Rectal smooth muscle tissue (tissue), 1 donor: ENCODE measurements around the gene ITGA2.
A peak's percentile ranks its signal among the peaks of the same experiment; 100 is the strongest.

ENCODE experiments used
- H3K27ac ChIP-seq: one replicate; pipeline ENCODE4 v1.7.0; 2013; ENCODE audit warnings: low read depth, low read length, inconsistent platforms
- H3K27me3 ChIP-seq: one replicate; pipeline ENCODE4 v1.7.0; 2013; ENCODE audit warnings: low read length; ENCODE audit not compliant: control insufficient read depth, insufficient read depth
- H3K36me3 ChIP-seq: one replicate; pipeline ENCODE4 v1.7.0; 2013; ENCODE audit warnings: low read length; ENCODE audit not compliant: control insufficient read depth, insufficient read depth
- H3K4me1 ChIP-seq: one replicate; pipeline ENCODE4 v1.7.0; 2013; ENCODE audit warnings: low read length; ENCODE audit not compliant: control insufficient read depth, insufficient read depth
- H3K4me3 ChIP-seq: one replicate; pipeline ENCODE4 v1.7.0; 2013; ENCODE audit warnings: low read length
- H3K9ac ChIP-seq: one replicate; pipeline ENCODE4 v1.7.0; 2013; ENCODE audit warnings: low read length

The ITGA2 gene

GRCh38 chr5:52989025-52989780, at the start of gene ITGA2:
ITGA2 (plus strand) TSS chr5:52989352; CDS start chr5:52989469, 117 bp downstream.
- no peaks in the 10 kb centered on the region for H3K36me3 ChIP-seq
- H3K27ac ChIP-seq: no peak within 1 kb of the TSS
- peak within 1 kb of the TSS; percentile 25 for H3K9ac ChIP-seq
- no peaks in the 10 kb centered on the region for H3K4me1 ChIP-seq
- peak within 1 kb of the TSS; percentile 93 for H3K4me3 ChIP-seq
- peaks cover 3% of the 10 kb centered on the region for H3K27me3 ChIP-seq

GRCh38 chr5:52943285-52943684, 45.9 kb upstream of the ITGA2 start:
- Histone ChIP-seq H3K4me3 (no peak overlapping the region), H3K36me3 (peaks cover 5% of the 10 kb centered on the region), H3K27ac (no peak overlapping the region), H3K4me1 (peaks cover 23% of the 10 kb centered on the region), H3K27me3 (no peaks in the 10 kb centered on the region), H3K9ac (no peak overlapping the region)

GRCh38 chr5:52943808-52944207, 45.3 kb upstream of the ITGA2 start:
- peak overlapping the region; percentile 12 for H3K27ac ChIP-seq

DNA sequence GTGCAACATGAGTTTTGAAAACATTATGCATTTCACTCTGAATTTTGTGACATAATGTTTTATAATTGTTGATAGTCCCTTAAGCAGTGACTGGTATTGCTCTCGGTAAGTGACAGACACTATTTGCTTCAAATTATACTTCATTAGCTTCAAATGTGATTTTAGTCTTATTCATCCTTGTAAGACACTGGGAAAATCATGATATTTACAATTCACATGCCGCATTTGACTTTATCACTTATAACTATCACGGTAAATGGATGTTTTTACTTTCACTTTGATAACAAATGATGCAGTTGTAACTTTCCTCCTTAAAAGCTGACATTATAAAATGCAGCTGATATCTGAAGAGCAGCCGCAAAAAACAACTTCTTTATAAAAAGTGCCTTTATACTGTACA, 44.1 kb upstream of the ITGA2 start:
- Histone ChIP-seq H3K4me3 (peak overlapping the region; percentile 29), H3K27me3 (no peaks in the 10 kb centered on the region), H3K4me1 (peaks cover 25% of the 10 kb centered on the region), H3K27ac (peak overlapping the region; percentile 36), H3K9ac (no peak overlapping the region), H3K36me3 (peaks cover 3% of the 10 kb centered on the region)

More at GRCh38 chr5:52943808-52944207, 45.3 kb upstream of the ITGA2 start:
- Histone ChIP-seq H3K27me3 (no peaks in the 10 kb centered on the region), H3K9ac (no peak overlapping the region), H3K4me1 (peaks cover 25% of the 10 kb centered on the region), H3K4me3 (no peak overlapping the region), H3K36me3 (peaks cover 3% of the 10 kb centered on the region)

GRCh38 chr5:52947208-52947607, 41.9 kb upstream of the ITGA2 start:
- no peak overlapping the region for H3K27ac ChIP-seq
- no peak overlapping the region for H3K4me3 ChIP-seq
- no peak overlapping the region for H3K9ac ChIP-seq
- peaks cover 25% of the 10 kb centered on the region for H3K4me1 ChIP-seq
- no peaks in the 10 kb centered on the region for H3K27me3 ChIP-seq
- H3K36me3 ChIP-seq: no peaks in the 10 kb centered on the region

DNA sequence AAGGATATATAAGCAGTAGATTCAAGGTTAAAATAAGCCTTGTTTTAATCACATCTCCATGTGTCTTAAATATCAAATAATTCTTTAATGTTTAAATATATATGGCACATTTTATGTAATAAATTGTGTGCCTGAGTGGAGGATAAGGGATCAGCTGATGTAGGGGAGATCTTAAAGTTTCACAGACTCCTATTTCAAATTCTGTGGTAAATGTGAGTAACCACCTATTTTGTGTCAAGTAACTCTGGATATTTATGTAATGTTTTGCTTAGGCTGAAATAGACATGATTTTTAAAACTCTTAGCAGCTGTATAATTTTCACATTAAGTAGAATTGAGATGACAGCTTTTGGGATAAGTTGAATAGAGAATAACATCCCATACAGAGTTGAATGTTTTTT, 41.3 kb upstream of the ITGA2 start:
- H3K27me3 ChIP-seq: no peaks in the 10 kb centered on the region
- no peaks in the 10 kb centered on the region for H3K36me3 ChIP-seq
- H3K4me3 ChIP-seq: no peak overlapping the region
- H3K9ac ChIP-seq: no peak overlapping the region
- H3K27ac ChIP-seq: no peak overlapping the region
- H3K4me1 ChIP-seq: peaks cover 25% of the 10 kb centered on the region

DNA sequence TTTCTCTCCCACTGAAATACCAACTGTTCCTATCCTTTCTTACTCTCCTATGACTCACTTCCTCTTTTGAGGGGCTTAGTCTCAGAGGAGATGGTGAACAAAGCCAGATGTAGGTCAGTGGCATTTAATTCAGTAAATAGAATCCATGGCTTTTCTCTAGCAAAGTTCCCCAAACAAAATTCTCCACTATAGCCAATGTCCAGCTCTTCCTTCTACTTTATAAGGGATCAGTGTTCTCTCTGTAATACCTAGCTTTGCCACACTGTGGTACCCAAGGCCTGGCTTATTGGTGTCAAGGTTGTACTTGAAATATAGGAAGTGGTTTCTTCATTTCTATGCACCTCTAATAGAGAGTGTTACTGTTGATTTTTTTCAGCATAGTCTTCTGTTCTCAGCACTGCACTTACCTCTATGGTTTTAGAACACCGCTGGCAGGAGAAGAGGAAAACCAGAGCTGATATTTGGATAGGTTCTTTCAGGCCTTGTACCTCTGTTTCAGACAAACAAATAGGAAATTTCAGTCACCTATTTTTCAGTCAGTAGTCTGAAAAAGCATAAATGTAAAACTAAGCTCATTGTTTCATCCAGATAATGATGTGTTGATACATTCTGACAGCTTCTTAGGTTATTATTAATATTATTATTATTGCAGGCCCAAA, 40.6 kb upstream of the ITGA2 start:
- Histone ChIP-seq H3K27ac (peak overlapping the region; percentile 52), H3K4me1 (peaks cover 25% of the 10 kb centered on the region)

GRCh38 chr5:52950686-52951085, 38.5 kb upstream of the ITGA2 start:
- H3K27me3 ChIP-seq: no peaks in the 10 kb centered on the region
- no peak overlapping the region for H3K4me3 ChIP-seq
- H3K27ac ChIP-seq: no peak overlapping the region
- peaks cover 3% of the 10 kb centered on the region for H3K36me3 ChIP-seq
- H3K4me1 ChIP-seq: peaks cover 19% of the 10 kb centered on the region
- no peak overlapping the region for H3K9ac ChIP-seq

More for the DNA sequence above, 40.6 kb upstream of the ITGA2 start:
- no peak overlapping the region for H3K9ac ChIP-seq
- H3K4me3 ChIP-seq: no peak overlapping the region
- H3K27me3 ChIP-seq: no peaks in the 10 kb centered on the region
- H3K36me3 ChIP-seq: no peaks in the 10 kb centered on the region

GRCh38 chr5:52952483-52952882, 36.7 kb upstream of the ITGA2 start:
- Histone ChIP-seq H3K27me3 (no peaks in the 10 kb centered on the region), H3K9ac (no peak overlapping the region), H3K27ac (no peak overlapping the region), H3K4me1 (peaks cover 3% of the 10 kb centered on the region), H3K4me3 (no peak overlapping the region), H3K36me3 (peaks cover 3% of the 10 kb centered on the region)

GRCh38 chr5:52956014-52956413, 33.1 kb upstream of the ITGA2 start:
- Histone ChIP-seq H3K4me1 (no peaks in the 10 kb centered on the region), H3K9ac (no peak overlapping the region), H3K27ac (no peak overlapping the region), H3K36me3 (peaks cover 3% of the 10 kb centered on the region), H3K27me3 (no peaks in the 10 kb centered on the region), H3K4me3 (no peak overlapping the region)

GRCh38 chr5:52956915-52957747, 32.0 kb upstream of the ITGA2 start:
- Histone ChIP-seq H3K4me3 (no peak overlapping the region), H3K4me1 (no peaks in the 10 kb centered on the region), H3K36me3 (peaks cover 3% of the 10 kb centered on the region), H3K9ac (no peak overlapping the region), H3K27ac (no peak overlapping the region), H3K27me3 (no peaks in the 10 kb centered on the region)

- Histone ChIP-seq H3K9ac (no peak overlapping the region), H3K36me3 (no peaks in the 10 kb centered on the region), H3K27me3 (no peaks in the 10 kb centered on the region), H3K27ac (no peak overlapping the region), H3K4me3 (no peak overlapping the region), H3K4me1 (no peaks in the 10 kb centered on the region)
Observed at GRCh38 chr5:52961274-52961681, 27.9 kb upstream of the ITGA2 start.
